Neuron (in vitro differentiated cells): Measurements from ENCODE around the gene RBMX2.
"Not testable (repeated sequence)": the region's sequence is repeated elsewhere in the genome, so short reads cannot be mapped to it uniquely, and the experiment has no call there.

Experiments
- H2AFZ ChIP-seq: one replicate; pipeline ENCODE4 v1.6.1; 2013; ENCODE audit warnings: low read depth, mild to moderate bottlenecking, inconsistent platforms, low read length, moderate library complexity
- H3K27me3 ChIP-seq: one replicate; pipeline ENCODE4 v1.6.1; 2013; ENCODE audit warnings: low read length; ENCODE audit not compliant: insufficient read depth
- H3K36me3 ChIP-seq: one replicate; pipeline ENCODE4 v1.6.1; 2013; ENCODE audit warnings: low read length; ENCODE audit not compliant: insufficient read depth
- H3K4me1 ChIP-seq: one replicate; pipeline ENCODE4 v1.6.1; 2013; ENCODE audit warnings: low read length; ENCODE audit not compliant: insufficient read depth
- H3K4me3 ChIP-seq: 2 replicates; pipeline ENCODE4 v1.5.1; 2013; ENCODE audit warnings: mild to moderate bottlenecking, low read length, moderate library complexity
- H3K9me3 ChIP-seq: one replicate; pipeline ENCODE4 v1.6.1; 2013; ENCODE audit warnings: low read length

RBMX2 gene

GRCh38 chrX:130401415-130402207 lies at the start of gene RBMX2:
RBMX2 (plus strand) TSS chrX:130401987; CDS start chrX:130402033, 46 bp downstream.
- H3K4me3 ChIP-seq, result peak within 1 kb of the TSS; percentile 92
- no peaks in the 10 kb centered on the region for H3K9me3 ChIP-seq
- H2AFZ ChIP-seq, result peak within 1 kb of the TSS; percentile 70
- no peaks in the 10 kb centered on the region for H3K4me1 ChIP-seq
- no peaks in the 10 kb centered on the region for H3K27me3 ChIP-seq
- H3K36me3 ChIP-seq, result peaks cover 7% of the 10 kb centered on the region

DNA sequence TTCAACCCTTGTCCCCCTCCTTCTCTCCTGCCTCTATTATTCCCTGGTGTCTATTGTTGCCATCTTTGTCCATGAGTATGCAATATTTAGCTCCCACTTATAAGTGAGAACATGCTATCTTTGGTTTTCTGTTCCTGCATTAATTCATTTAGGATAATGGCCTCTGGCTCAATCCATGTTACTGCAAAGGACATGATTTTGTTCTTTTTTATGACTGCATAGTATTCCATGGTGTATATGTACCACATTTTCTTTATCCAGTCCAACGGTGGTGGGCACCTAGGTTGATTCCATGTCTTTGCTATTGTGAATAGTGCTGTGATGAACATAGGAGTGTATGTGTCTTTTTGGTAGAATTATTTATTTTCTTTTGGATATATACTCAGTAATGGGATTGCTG lies 49.7 kb upstream of the RBMX2 start:
- H2AFZ ChIP-seq, H3K4me1 ChIP-seq, H3K9me3 ChIP-seq, H3K27me3 ChIP-seq, H3K4me3 ChIP-seq: not testable (repeated sequence)
- peaks cover 10% of the 10 kb centered on the region for H3K36me3 ChIP-seq

GRCh38 chrX:130376077-130376476 lies 25.7 kb upstream of the RBMX2 start:
- Histone ChIP-seq H3K36me3 (no peaks in the 10 kb centered on the region), H3K9me3 (no peaks in the 10 kb centered on the region), H2AFZ (no peak overlapping the region), H3K27me3 (no peaks in the 10 kb centered on the region), H3K4me3 (no peak overlapping the region), H3K4me1 (no peaks in the 10 kb centered on the region)

DNA sequence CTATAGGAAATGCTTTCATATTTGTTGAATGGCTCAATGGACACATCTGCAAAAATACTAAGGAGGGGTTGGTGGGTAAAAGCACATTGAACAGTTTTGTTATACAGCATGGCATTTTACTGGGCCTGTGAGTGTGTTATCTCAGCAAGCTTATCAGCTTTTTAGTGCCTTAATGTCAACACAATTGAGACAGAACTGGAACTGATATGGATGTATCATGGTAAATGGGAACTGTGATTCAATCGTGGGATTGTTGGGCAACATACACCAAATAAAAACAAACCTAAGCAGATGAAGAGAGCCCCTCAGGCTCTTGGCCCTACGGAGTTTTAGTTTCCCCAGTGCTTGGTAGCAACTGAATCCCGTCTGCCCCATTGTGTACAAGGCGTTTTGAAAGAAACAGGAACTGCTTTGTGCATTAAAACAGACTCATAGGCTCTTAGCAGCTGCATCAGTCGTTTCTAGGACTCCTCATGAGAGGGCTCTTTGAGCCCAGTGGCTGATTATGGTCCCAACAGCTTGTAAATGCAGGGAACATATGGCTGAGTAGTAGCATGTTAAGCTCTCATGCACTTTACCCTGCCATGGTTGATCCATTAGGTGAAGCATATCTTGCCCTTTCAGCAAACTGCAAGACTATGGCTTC lies 23.6 kb upstream of the RBMX2 start:
- Histone ChIP-seq H3K36me3 (no peaks in the 10 kb centered on the region), H3K9me3 (no peaks in the 10 kb centered on the region), H3K4me1 (no peaks in the 10 kb centered on the region), H2AFZ (no peak overlapping the region), H3K27me3 (no peaks in the 10 kb centered on the region), H3K4me3 (no peak overlapping the region)

DNA sequence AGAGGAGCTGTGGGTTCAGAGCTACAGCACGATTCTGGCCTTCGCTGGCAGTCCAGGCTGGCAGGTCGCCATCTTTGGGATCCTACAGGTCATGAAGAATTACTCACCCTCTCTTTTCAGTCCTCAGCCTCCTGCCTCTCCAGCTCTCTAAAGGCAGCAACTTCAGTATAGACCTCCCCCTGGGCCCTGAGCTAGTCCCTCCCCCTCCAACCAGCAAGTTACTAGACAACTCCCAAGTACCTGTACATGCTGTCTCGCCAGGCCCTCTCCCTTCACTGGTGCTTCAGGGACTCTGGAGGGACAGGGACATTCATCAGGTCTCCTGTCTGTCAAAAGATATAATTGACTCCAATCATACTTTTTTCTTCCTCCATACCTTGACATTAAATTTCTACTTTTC lies 16.3 kb upstream of the RBMX2 start, which contains the start of gene GPR119:
GPR119 (minus strand) TSS at position 155 of the 400 bp plus-strand sequence. CDS start 227 bp downstream, outside the sequence.
- Histone ChIP-seq H3K4me3 (no peak within 1 kb of the TSS), H2AFZ (no peak within 1 kb of the TSS), H3K36me3 (no peaks in the 10 kb centered on the region), H3K9me3 (no peaks in the 10 kb centered on the region), H3K4me1 (no peaks in the 10 kb centered on the region), H3K27me3 (peaks cover 16% of the 10 kb centered on the region)

DNA sequence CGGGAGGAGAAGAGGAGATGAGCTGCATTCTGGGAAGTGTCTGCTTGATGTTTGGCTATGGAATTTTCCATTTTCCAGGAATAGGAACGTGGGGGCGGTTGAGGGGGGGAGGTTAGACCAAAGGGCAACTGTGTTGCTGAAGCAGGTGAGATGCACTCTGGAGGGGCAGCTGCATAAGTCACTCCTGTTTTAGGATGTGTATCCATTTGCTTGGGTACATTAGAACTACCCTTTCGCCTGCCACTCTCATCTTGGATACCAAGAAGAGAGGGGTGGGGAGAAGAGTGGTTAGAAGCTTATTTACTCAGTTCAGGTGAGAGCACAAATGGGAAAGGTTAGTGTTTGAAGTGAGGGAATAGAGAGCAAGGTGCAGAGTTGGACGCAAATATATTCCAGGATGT lies 15.4 kb upstream of the RBMX2 start:
- no peak overlapping the region for H2AFZ ChIP-seq
- H3K4me3 ChIP-seq, result no peak overlapping the region
- H3K27me3 ChIP-seq, result peaks cover 16% of the 10 kb centered on the region
- no peaks in the 10 kb centered on the region for H3K4me1 ChIP-seq
- no peaks in the 10 kb centered on the region for H3K36me3 ChIP-seq
- no peaks in the 10 kb centered on the region for H3K9me3 ChIP-seq

DNA sequence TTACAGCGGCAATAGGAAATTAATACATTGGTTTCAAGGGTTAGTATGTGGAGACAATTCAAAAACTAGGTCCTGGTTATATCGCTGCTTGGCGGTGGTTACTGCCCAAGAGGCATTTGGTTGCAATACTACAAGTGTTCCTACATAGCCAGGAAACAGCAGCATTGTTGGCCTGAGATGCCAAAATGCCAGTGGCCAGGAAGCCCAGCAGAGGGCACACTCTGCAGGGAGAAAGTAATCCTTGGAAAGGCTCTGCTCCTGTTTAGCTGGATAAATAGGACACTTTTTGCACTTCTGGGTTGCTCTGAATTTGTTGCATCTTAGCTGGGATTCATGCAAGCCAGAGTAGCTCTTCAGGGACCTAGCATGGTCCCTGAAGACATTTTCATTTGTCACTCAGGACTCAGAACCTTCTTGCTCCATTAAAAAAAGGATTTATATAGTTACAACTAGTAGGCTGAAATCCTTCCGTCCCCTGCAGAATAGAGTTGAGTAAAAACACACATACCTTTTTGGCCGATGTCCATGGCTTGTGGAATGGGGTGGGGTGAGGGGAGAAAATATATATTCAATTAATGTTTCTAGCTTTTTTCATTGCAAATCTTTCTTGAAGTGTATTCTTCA lies 8.2 kb upstream of the RBMX2 start:
- Histone ChIP-seq H3K9me3 (no peaks in the 10 kb centered on the region), H2AFZ (no peak overlapping the region), H3K4me3 (no peak overlapping the region), H3K27me3 (peaks cover 4% of the 10 kb centered on the region), H3K36me3 (no peaks in the 10 kb centered on the region), H3K4me1 (no peaks in the 10 kb centered on the region)

- H3K4me1 ChIP-seq, result no peaks in the 10 kb centered on the region
- H3K9me3 ChIP-seq, result no peaks in the 10 kb centered on the region
Observed at GRCh38 chrX:130395341-130395740, 6.4 kb upstream of the RBMX2 start.

DNA sequence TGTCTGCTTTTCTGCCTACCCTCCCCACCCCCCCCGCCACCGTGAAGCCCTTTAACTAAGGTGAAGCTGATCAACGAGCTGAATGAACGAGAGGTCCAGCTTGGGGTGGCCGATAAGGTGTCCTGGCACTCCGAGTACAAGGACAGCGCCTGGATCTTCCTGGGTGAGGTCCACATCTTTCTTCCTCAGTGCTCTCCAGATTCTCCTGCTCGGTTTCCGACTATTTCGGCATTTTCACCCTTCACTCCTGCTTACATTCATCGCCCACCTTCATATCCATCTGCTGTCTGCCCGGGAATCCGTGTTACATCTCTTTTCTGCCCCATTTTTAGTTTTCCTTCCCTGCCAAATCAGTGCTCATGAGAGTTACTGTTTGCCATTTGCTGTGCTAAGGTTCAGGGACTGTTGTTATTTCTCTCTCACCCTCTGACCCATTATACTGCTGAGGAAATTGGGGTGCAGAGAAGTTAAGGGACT lies 459 bp downstream of the RBMX2 start:
- Histone ChIP-seq H3K27me3 (no peaks in the 10 kb centered on the region), H3K4me1 (no peaks in the 10 kb centered on the region), H3K4me3 (peak overlapping the region; percentile 92), H3K9me3 (no peaks in the 10 kb centered on the region), H3K36me3 (peaks cover 9% of the 10 kb centered on the region), H2AFZ (no peak overlapping the region)

More at GRCh38 chrX:130395341-130395740, 6.4 kb upstream of the RBMX2 start:
- H3K36me3 ChIP-seq, result no peaks in the 10 kb centered on the region
- no peak overlapping the region for H3K4me3 ChIP-seq
- H3K27me3 ChIP-seq, result peaks cover 4% of the 10 kb centered on the region
- H2AFZ ChIP-seq, result no peak overlapping the region

GRCh38 chrX:130413415-130413814 lies 11.6 kb downstream of the RBMX2 start:
- H2AFZ ChIP-seq, result no peak overlapping the region
- H3K36me3 ChIP-seq, result peaks cover 5% of the 10 kb centered on the region
- no peaks in the 10 kb centered on the region for H3K4me1 ChIP-seq
- H3K4me3 ChIP-seq, result no peak overlapping the region
- H3K9me3 ChIP-seq, result no peaks in the 10 kb centered on the region
- H3K27me3 ChIP-seq, result no peaks in the 10 kb centered on the region

DNA sequence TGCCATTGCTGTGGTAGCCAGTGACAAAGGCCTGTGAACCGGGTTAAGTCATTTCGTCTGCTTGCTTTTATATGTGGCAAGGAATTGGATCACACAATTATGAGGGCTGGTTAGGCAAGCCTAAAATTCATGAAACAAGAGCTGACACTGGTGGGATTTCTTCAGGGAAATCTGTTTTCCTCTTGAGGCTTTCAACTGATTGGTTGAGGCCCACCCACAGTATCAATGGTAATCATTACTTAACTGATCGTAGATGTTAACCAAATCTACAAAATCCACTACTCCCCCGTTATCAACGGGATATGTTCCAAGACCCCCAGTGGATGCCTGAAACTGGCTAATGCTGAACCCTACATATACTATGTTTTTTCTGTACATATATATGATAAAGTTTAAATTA lies 13.0 kb downstream of the RBMX2 start:
- Histone ChIP-seq H3K9me3 (no peaks in the 10 kb centered on the region), H3K4me1 (no peaks in the 10 kb centered on the region), H3K36me3 (no peaks in the 10 kb centered on the region), H3K27me3 (no peaks in the 10 kb centered on the region), H3K4me3 (no peak overlapping the region), H2AFZ (no peak overlapping the region)

- Histone ChIP-seq H3K4me1 (no peaks in the 10 kb centered on the region), H3K27me3 (no peaks in the 10 kb centered on the region), H3K36me3 (no peaks in the 10 kb centered on the region), H3K4me3 (no peak overlapping the region), H2AFZ (no peak overlapping the region), H3K9me3 (no peaks in the 10 kb centered on the region)
Observed at GRCh38 chrX:130415201-130415600, 13.4 kb downstream of the RBMX2 start.

DNA sequence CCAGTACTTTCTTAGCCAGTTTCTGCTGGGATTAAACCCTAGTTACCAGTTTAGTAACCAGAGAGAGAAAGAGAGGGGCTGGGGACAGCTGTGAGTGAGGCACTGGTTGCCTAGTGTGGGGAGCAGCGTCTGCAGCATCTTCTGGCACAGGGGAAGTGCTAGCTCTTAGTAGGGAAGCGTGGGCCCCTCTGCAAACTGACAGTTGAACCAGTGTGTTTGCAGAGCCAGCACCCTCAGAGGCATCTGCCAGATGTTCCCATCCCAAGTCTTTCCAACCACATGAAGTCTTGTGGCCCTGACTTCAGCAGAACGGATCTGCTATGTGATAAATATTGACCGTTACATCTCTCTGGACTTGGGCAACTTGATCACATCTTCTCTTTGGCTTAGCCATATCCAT lies 15.0 kb downstream of the RBMX2 start:
- no peak overlapping the region for H2AFZ ChIP-seq
- no peaks in the 10 kb centered on the region for H3K9me3 ChIP-seq
- no peaks in the 10 kb centered on the region for H3K4me1 ChIP-seq
- H3K36me3 ChIP-seq, result no peaks in the 10 kb centered on the region
- H3K4me3 ChIP-seq, result no peak overlapping the region
- H3K27me3 ChIP-seq, result no peaks in the 10 kb centered on the region
